Activated CD8-positive, alpha-beta memory T cell treated with anti-CD3 and anti-CD28 coated beads, Interleukin-2, amount 50 U/mL, for 1 hour (primary cell): ENCODE measurements around the gene SLCO1A2.

Experiments used
- DNase-seq: peaks from one replicate; pipeline ENCODE4 v3.0.0-alpha.2; 2020; ENCODE audit errors: extremely low read depth

SLCO1A2 gene

GRCh38 chr12:21328578-21328977, 6.1 kb downstream of the SLCO1A2 start:
- DNase-seq = no peak

- no peak for DNase-seq
Observed at GRCh38 chr12:21324551-21324950, 10.2 kb downstream of the SLCO1A2 start.

GRCh38 chr12:21323736-21324135, 11.0 kb downstream of the SLCO1A2 start:
- no peak for DNase-seq

GRCh38 chr12:21308785-21309184, 25.9 kb downstream of the SLCO1A2 start:
- no peak for DNase-seq

GRCh38 chr12:21305661-21306060, 29.1 kb downstream of the SLCO1A2 start:
- DNase-seq = no peak

GRCh38 chr12:21300632-21301031, 34.1 kb downstream of the SLCO1A2 start:
- no peak for DNase-seq

GRCh38 chr12:21296751-21297406, 37.8 kb downstream of the SLCO1A2 start:
- DNase-seq = no peak

- DNase-seq = no peak
Observed at GRCh38 chr12:21296348-21296747, 38.4 kb downstream of the SLCO1A2 start.

GRCh38 chr12:21294176-21294575, 40.5 kb downstream of the SLCO1A2 start:
- no peak for DNase-seq

- DNase-seq = no peak
Observed at GRCh38 chr12:21292111-21292510, 42.6 kb downstream of the SLCO1A2 start.

GRCh38 chr12:21289698-21290097, 45.0 kb downstream of the SLCO1A2 start:
- DNase-seq = no peak

GRCh38 chr12:21276826-21277225, 57.9 kb downstream of the SLCO1A2 start:
- DNase-seq = no peak

- DNase-seq = no peak
Observed at GRCh38 chr12:21265932-21266331, 68.8 kb downstream of the SLCO1A2 start.

- DNase-seq = no peak
Observed at GRCh38 chr12:21264232-21264631, 70.5 kb downstream of the SLCO1A2 start.

- DNase-seq = no peak
Observed at GRCh38 chr12:21257172-21257571, 77.5 kb downstream of the SLCO1A2 start.

GRCh38 chr12:21252070-21252469, 82.6 kb downstream of the SLCO1A2 start:
- DNase-seq = no peak

GRCh38 chr12:21248679-21249078, 86.0 kb downstream of the SLCO1A2 start:
- DNase-seq = no peak

GRCh38 chr12:21239866-21240265, 94.9 kb downstream of the SLCO1A2 start:
- no peak for DNase-seq

GRCh38 chr12:21234395-21234794, 100.3 kb downstream of the SLCO1A2 start:
- no peak for DNase-seq

- DNase-seq = no peak
Observed at GRCh38 chr12:21223930-21224329, 110.8 kb downstream of the SLCO1A2 start.

GRCh38 chr12:21221778-21222177, 112.9 kb downstream of the SLCO1A2 start:
- DNase-seq = no peak

GRCh38 chr12:21221072-21221471, 113.6 kb downstream of the SLCO1A2 start:
- DNase-seq = no peak

GRCh38 chr12:21220266-21220665, 114.5 kb downstream of the SLCO1A2 start:
- no peak for DNase-seq

- no peak for DNase-seq
Observed at GRCh38 chr12:21219206-21219605, 115.5 kb downstream of the SLCO1A2 start.
